ENCODE results near the gene GGACT.

GRCh38 chr13:100545684-100546061 lies 42.9 kb downstream of the GGACT start:
- TF ChIP-seq EZH2 (IDR thresholded peaks at IDR 0.05; ENCODE audit: low read depth, unreplicated experiment), result no peak
- TF ChIP-seq POLR2AphosphoS5 (IDR thresholded peaks at IDR 0.05; ENCODE audit: low read depth), result no peak
- TF ChIP-seq CTCF (conservative IDR thresholded peaks at IDR 0.05; ENCODE audit: low read depth in 2 of 2), result no peak
- no peak for TF ChIP-seq CREB1 (CRISPR knock-in tag; IDR thresholded peaks at IDR 0.05; ENCODE audit: low read depth)
- no peak for TF ChIP-seq ETS1 (IDR thresholded peaks at IDR 0.05)

Data from GM23338 (cell line).